H1 (cell line): ENCODE results near the gene SOX30. TPM values are rescaled to one million over a fixed set of nuclear protein-coding genes. Genes with fewer than 3 reads are reported as not detected.

Source experiments
- KDM5A ChIP-seq: fragments of 200-600 bp; IDR thresholded peaks from 2 replicates; pipeline ENCODE4 v1.7.1; 2012; ENCODE audit warnings: mild to moderate bottlenecking, low read length, inconsistent platforms, mixed read lengths
- RNF2 ChIP-seq: fragments of 200-900, 300-1000 bp; sonication (generic); IDR thresholded peaks from 2 replicates; pipeline ENCODE4 v1.7.1; 2016; ENCODE audit warnings: borderline replicate concordance, low read depth, mild to moderate bottlenecking, antibody characterized with exemption, low read length; ENCODE audit not compliant: poor library complexity, severe bottlenecking; ENCODE audit errors: missing control alignments
- RXRA ChIP-seq: IDR thresholded peaks from 2 replicates; pipeline ENCODE4 v1.6.1; 2011; ENCODE audit warnings: low read depth, mild to moderate bottlenecking, low read length, moderate library complexity; ENCODE audit not compliant: insufficient read depth
- TEAD4 ChIP-seq: IDR thresholded peaks from 2 replicates; pipeline ENCODE4 v1.6.1; 2012; ENCODE audit warnings: low read depth, low read length, inconsistent platforms, mixed read lengths
- polyA plus RNA-seq, 7 experiments: library from polyadenylated mRNA; depleted of rRNA in 3 of 7; stranded (reverse) in 5 of 7; unstranded in 2 of 7; fragments of >200 nt in 5 of 7; fragments of 200-250 nt in 2 of 7; gene quantifications; 1 replicate in 5 of 7; 2 replicates in 1 of 7; 4 replicates in 1 of 7; pipeline versions ENCODE4 v1.2.1 to v1.2.3, GENCODE V29; 2011 to 2013; ENCODE audit warnings: missing spikeins in 2 of 7, mixed read lengths in 2 of 7
- total RNA-seq: library from RNA; stranded (reverse); fragmentation: NEBNext Ultra II Directional; extraction: Animal tissue kit (Norgen Biotek cat#: 25700); gene quantifications from 2 replicates; pipeline ENCODE4 v1.2.1, GENCODE V29; 2021
- TF ChIP-seq, protein P1 (sequence below): IDR thresholded peaks from 2 replicates; pipeline ENCODE4 v1.6.1; 2012; ENCODE audit warnings: low read length, inconsistent platforms

Gene SOX30
- total and polyA plus RNA-seq, 2 of the 8 experiments (the other 6 are each of a cell fraction or from before 2014, with no cell fraction given) = 0.35 TPM; not detected in 1

DNA sequence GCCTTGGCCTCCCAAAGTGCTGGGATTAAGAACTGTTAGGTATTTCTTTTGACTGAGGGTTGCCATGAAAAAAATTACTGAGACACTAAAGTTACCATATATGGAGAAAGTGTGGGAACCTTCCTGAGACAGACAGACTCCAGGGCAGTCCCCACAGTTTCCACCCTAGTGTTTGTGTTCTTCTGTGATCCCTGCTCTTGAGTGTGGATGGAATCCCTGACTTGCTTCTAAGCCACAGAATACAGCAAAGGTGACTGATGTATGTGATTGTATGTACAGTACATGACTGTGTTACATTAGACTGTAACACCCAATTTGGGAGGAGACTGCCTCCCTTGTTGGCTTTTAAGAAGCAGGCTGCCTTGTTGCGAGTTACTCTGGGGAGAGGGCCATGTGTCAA lies 52.0 kb downstream of the SOX30 start (continued):
- TF ChIP-seq, protein P1, sequence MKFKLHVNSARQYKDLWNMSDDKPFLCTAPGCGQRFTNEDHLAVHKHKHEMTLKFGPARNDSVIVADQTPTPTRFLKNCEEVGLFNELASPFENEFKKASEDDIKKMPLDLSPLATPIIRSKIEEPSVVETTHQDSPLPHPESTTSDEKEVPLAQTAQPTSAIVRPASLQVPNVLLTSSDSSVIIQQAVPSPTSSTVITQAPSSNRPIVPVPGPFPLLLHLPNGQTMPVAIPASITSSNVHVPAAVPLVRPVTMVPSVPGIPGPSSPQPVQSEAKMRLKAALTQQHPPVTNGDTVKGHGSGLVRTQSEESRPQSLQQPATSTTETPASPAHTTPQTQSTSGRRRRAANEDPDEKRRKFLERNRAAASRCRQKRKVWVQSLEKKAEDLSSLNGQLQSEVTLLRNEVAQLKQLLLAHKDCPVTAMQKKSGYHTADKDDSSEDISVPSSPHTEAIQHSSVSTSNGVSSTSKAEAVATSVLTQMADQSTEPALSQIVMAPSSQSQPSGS = no peak
- TF ChIP-seq TEAD4 = no peak
- TF ChIP-seq RXRA = no peak
- no peak for TF ChIP-seq KDM5A
- no peak for TF ChIP-seq RNF2
